SU-DHL-6 (cell line): ENCODE results near the gene FRMD4B.

Experiments used
- H2AFZ ChIP-seq: fragments of 200-600 bp; sonication (generic); 2 replicates; pipeline ENCODE4 v1.6.1; 2014; ENCODE audit warnings: low read depth, mild to moderate bottlenecking, moderate library complexity, mixed read lengths, antibody characterized with exemption, low read length; ENCODE audit not compliant: severe bottlenecking
- H3F3A ChIP-seq: fragments of 200-600 bp; shearing (Covaris generic); 2 replicates; pipeline ENCODE4 v1.6.0; 2016; ENCODE audit warnings: antibody characterized with exemption, mild to moderate bottlenecking; ENCODE audit not compliant: insufficient read depth
- H3K27ac ChIP-seq: fragments of 200-600 bp; sonication (generic); 2 replicates; pipeline ENCODE4 v1.5.1; 2016; ENCODE audit warnings: low read depth, mild to moderate bottlenecking, low read length, moderate library complexity, mixed read lengths
- H3K27me3 ChIP-seq: fragments of 200-600 bp; sonication (generic), shearing (Covaris generic); 2 replicates; pipeline ENCODE4 v1.6.0; 2014; ENCODE audit warnings: mild to moderate bottlenecking, low read length
- H3K36me3 ChIP-seq: fragments of 200-600 bp; sonication (generic); 2 replicates; pipeline ENCODE4 v1.6.1; 2014; ENCODE audit warnings: mild to moderate bottlenecking, low read length, mixed read lengths
- H3K4me2 ChIP-seq: fragments of 300-600, 200-600 bp; shearing (Covaris generic), sonication (generic); 2 replicates; pipeline ENCODE4 v1.6.0; 2014; ENCODE audit warnings: low read length, low read depth, mild to moderate bottlenecking; ENCODE audit not compliant: poor library complexity, severe bottlenecking
- H3K4me3 ChIP-seq: fragments of 200-600 bp; sonication (generic); 2 replicates; pipeline ENCODE4 v1.5.1; 2014; ENCODE audit warnings: antibody characterized with exemption, low read length, mild to moderate bottlenecking, mixed read lengths; ENCODE audit not compliant: insufficient read depth, poor library complexity, severe bottlenecking
- H3K79me2 ChIP-seq: fragments of 200-600 bp; sonication (generic); 2 replicates; pipeline ENCODE4 v1.6.1; 2014; ENCODE audit warnings: mild to moderate bottlenecking, low read length, moderate library complexity; ENCODE audit not compliant: insufficient read depth
- H3K9ac ChIP-seq: fragments of 200-600 bp; sonication (generic); 2 replicates; pipeline ENCODE4 v1.7.0; 2014; ENCODE audit warnings: mild to moderate bottlenecking, low read length
- H3K9me2 ChIP-seq: fragments of 200-600 bp; sonication (generic); replicated peaks from 2 replicates; pipeline ENCODE4 v1.6.1; 2014; ENCODE audit warnings: low read length; ENCODE audit not compliant: insufficient read depth
- H3K9me3 ChIP-seq: fragments of 200-600 bp; sonication (generic); 2 replicates; pipeline ENCODE4 v1.6.1; 2014; ENCODE audit warnings: low read length, mixed read lengths; ENCODE audit not compliant: insufficient read depth
- H4K20me1 ChIP-seq: fragments of 200-600 bp; sonication (generic); 2 replicates; pipeline ENCODE4 v1.6.1; 2014; ENCODE audit warnings: low read depth, mild to moderate bottlenecking, antibody characterized with exemption, low read length, moderate library complexity, mixed read lengths
- CTCF ChIP-seq: fragments of 200-600 bp; sonication (generic); IDR thresholded peaks from one replicate; pipeline ENCODE4 v1.5.1; 2017; ENCODE audit warnings: antibody characterized with exemption, mild to moderate bottlenecking, low read length, moderate library complexity; ENCODE audit not compliant: insufficient read depth, poor library complexity, severe bottlenecking
- EZH2phosphoT487 ChIP-seq: fragments of 200-600 bp; sonication (generic), shearing (Covaris generic); conservative IDR thresholded peaks from 2 replicates; pipeline ENCODE4 v1.6.1; 2018; ENCODE audit warnings: mild to moderate bottlenecking, antibody characterized with exemption, low read length, moderate library complexity, mixed read lengths

Gene FRMD4B

GRCh38 chr3:69254351-69254750 lies 131.5 kb downstream of the FRMD4B start:
- H3K4me3 ChIP-seq, result no peak overlapping the region
- TF ChIP-seq CTCF (no peak), EZH2phosphoT487 (no peak)
- H3K9me3 ChIP-seq, result no peaks in the 10 kb centered on the region
- no peaks in the 10 kb centered on the region for H3F3A ChIP-seq
- no peaks in the 10 kb centered on the region for H3K9me2 ChIP-seq
- H3K27ac ChIP-seq, result no peak overlapping the region
- H3K9ac ChIP-seq, result no peak overlapping the region
- H3K36me3 ChIP-seq, result no peaks in the 10 kb centered on the region
- H4K20me1 ChIP-seq, result no peaks in the 10 kb centered on the region
- H3K4me2 ChIP-seq, result no peak overlapping the region
- H3K79me2 ChIP-seq, result no peaks in the 10 kb centered on the region
- no peak overlapping the region for H2AFZ ChIP-seq
- H3K27me3 ChIP-seq, result no peaks in the 10 kb centered on the region

DNA sequence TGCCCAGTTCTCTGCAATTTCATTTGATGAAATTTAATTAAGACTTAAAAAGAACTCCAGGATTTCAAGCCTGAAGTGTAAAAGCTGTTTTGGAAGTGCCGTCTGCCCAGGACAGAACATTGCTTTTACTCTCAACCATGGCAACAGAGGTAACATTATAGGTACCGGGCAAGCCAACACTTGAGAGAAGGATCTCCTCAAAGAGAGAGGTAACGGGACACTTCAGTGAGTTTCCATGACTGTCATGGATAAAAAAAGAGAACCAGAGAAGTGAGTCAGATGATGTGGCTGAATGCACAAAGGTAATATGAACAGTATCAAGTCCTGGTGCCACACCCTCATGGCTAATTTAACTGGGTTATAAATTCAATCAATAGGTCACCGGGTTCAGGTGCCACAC lies 133.3 kb downstream of the FRMD4B start:
- no peak overlapping the region for H2AFZ ChIP-seq
- H3K9ac ChIP-seq, result no peak overlapping the region
- no peak overlapping the region for H3K4me3 ChIP-seq
- H3K9me2 ChIP-seq, result no peaks in the 10 kb centered on the region
- no peak for TF ChIP-seq EZH2phosphoT487
- no peak for TF ChIP-seq CTCF
- no peaks in the 10 kb centered on the region for H4K20me1 ChIP-seq
- no peaks in the 10 kb centered on the region for H3K27me3 ChIP-seq
- H3F3A ChIP-seq, result no peaks in the 10 kb centered on the region
- H3K9me3 ChIP-seq, result no peaks in the 10 kb centered on the region
- no peak overlapping the region for H3K27ac ChIP-seq
- H3K4me2 ChIP-seq, result no peak overlapping the region
- H3K36me3 ChIP-seq, result no peaks in the 10 kb centered on the region
- H3K79me2 ChIP-seq, result no peaks in the 10 kb centered on the region

- H3K4me3 ChIP-seq, result no peak overlapping the region
- no peak overlapping the region for H3K4me2 ChIP-seq
- no peaks in the 10 kb centered on the region for H3F3A ChIP-seq
- no peak overlapping the region for H3K27ac ChIP-seq
- no peaks in the 10 kb centered on the region for H3K9me3 ChIP-seq
- H3K9ac ChIP-seq, result no peak overlapping the region
- no peaks in the 10 kb centered on the region for H3K36me3 ChIP-seq
- H3K79me2 ChIP-seq, result no peaks in the 10 kb centered on the region
- no peaks in the 10 kb centered on the region for H4K20me1 ChIP-seq
- H3K27me3 ChIP-seq, result no peaks in the 10 kb centered on the region
- H3K9me2 ChIP-seq, result no peaks in the 10 kb centered on the region
- TF ChIP-seq CTCF (no peak), EZH2phosphoT487 (no peak)
- no peak overlapping the region for H2AFZ ChIP-seq
These were observed 133.7 kb downstream of the FRMD4B start for GRCh38 chr3:69252141-69252540.
